SKM-1 treated with dmso at 0.1 percent for 144 hours (cell line): ENCODE data around the gene BAG3.
"Not testable (repeated sequence)": the region's sequence is repeated elsewhere in the genome, so short reads cannot be mapped to it uniquely, and the experiment has no call there.

Experiments
- DNase-seq: peaks from one replicate; lab custom pipeline; 2025; ENCODE audit not compliant: unreplicated experiment; lab: John Stamatoyannopoulos, UW

BAG3 gene

GRCh38 chr10:119650692-119651513, at the start of gene BAG3:
Gene BAG3 (plus strand): TSS chr10:119651380. CDS start chr10:119651676, 296 bp downstream.
- DNase-seq: peak; percentile 67

- peak; percentile 59 for DNase-seq
Observed at GRCh38 chr10:119602241-119603095, 48.7 kb upstream of the BAG3 start.

GRCh38 chr10:119604468-119604867, 46.7 kb upstream of the BAG3 start:
- DNase-seq: no peak

GRCh38 chr10:119608316-119609155, 42.6 kb upstream of the BAG3 start:
- no peak for DNase-seq

- no peak for DNase-seq
Observed at GRCh38 chr10:119609516-119609915, 41.7 kb upstream of the BAG3 start.

- no peak for DNase-seq
Observed at GRCh38 chr10:119611433-119611832, 39.7 kb upstream of the BAG3 start.

GRCh38 chr10:119613741-119614140, 37.4 kb upstream of the BAG3 start:
- no peak for DNase-seq

- DNase-seq: no peak
Observed at GRCh38 chr10:119614686-119615085, 36.5 kb upstream of the BAG3 start.

GRCh38 chr10:119616882-119617570, 34.2 kb upstream of the BAG3 start:
- DNase-seq: no peak

- DNase-seq: no peak
Observed at GRCh38 chr10:119619215-119619614, 32.0 kb upstream of the BAG3 start.

GRCh38 chr10:119619811-119620210, 31.4 kb upstream of the BAG3 start:
- DNase-seq: not testable (repeated sequence)

GRCh38 chr10:119620241-119621077, 30.7 kb upstream of the BAG3 start:
- no peak for DNase-seq

GRCh38 chr10:119621078-119621384, 30.1 kb upstream of the BAG3 start:
- no peak for DNase-seq

- DNase-seq: peak; percentile 8
Observed at GRCh38 chr10:119625570-119626280, 25.5 kb upstream of the BAG3 start.

GRCh38 chr10:119630300-119630699, 20.9 kb upstream of the BAG3 start:
- DNase-seq: no peak

GRCh38 chr10:119633538-119634218, 17.5 kb upstream of the BAG3 start:
- no peak for DNase-seq

- peak; percentile 41 for DNase-seq
Observed at GRCh38 chr10:119634219-119634544, 17.0 kb upstream of the BAG3 start.

GRCh38 chr10:119637631-119638030, 13.5 kb upstream of the BAG3 start:
- DNase-seq: no peak

GRCh38 chr10:119638982-119639381, 12.2 kb upstream of the BAG3 start:
- no peak for DNase-seq
